Hematopoietic multipotent progenitor cell (in vitro differentiated cells): Measurements from ENCODE around the gene POU3F2. TPM values are rescaled to one million over a fixed set of nuclear protein-coding genes. Genes with fewer than 3 reads are reported as not detected.

ENCODE experiments used
- DNase-seq, 3 donors: peaks; one replicate each; pipeline ENCODE4 v3.0.0-alpha.2; 2011 to 2015; ENCODE audit warnings: low read depth in 2 of 3, low spot score in 2 of 3
- total RNA-seq: library from RNA; depleted of rRNA; stranded (reverse); fragments of >200 nt; gene quantifications from one replicate; pipeline ENCODE4 v1.2.3, GENCODE V29; 2012

POU3F2 gene
- total RNA-seq, 1 donor = not detected

GRCh38 chr6:98842342-98843180 is 8.2 kb downstream of the POU3F2 start:
- DNase-seq = peak in 1 of 3 donors; percentile 8

- peak in 1 of 3 donors; percentile 30 for DNase-seq
Measured at GRCh38 chr6:98843271-98844243, 9.2 kb downstream of the POU3F2 start.

GRCh38 chr6:98844244-98845210 is 10.2 kb downstream of the POU3F2 start:
- DNase-seq = peak in 1 of 3 donors; percentile 22

GRCh38 chr6:98845211-98846020 is 11.0 kb downstream of the POU3F2 start:
- peak in 2 of 3 donors; percentile 66 to 75 for DNase-seq

GRCh38 chr6:98846021-98846380 is 11.6 kb downstream of the POU3F2 start:
- no peak for DNase-seq

- peak in 1 of 3 donors; percentile 15 for DNase-seq
Measured at GRCh38 chr6:98847416-98847778, 13.0 kb downstream of the POU3F2 start.

GRCh38 chr6:98847779-98848538 is 13.6 kb downstream of the POU3F2 start:
- DNase-seq = peak in 1 of 3 donors; percentile 20

- no peak for DNase-seq
Measured at GRCh38 chr6:98848539-98849242, 14.3 kb downstream of the POU3F2 start.

- DNase-seq = no peak
Measured at GRCh38 chr6:98864497-98864896, 30.1 kb downstream of the POU3F2 start.

- no peak for DNase-seq
Measured at GRCh38 chr6:98871057-98871456, 36.7 kb downstream of the POU3F2 start.

GRCh38 chr6:98871821-98872220 is 37.4 kb downstream of the POU3F2 start:
- DNase-seq = no peak

- DNase-seq = no peak
Measured at GRCh38 chr6:98875375-98875774, 41.0 kb downstream of the POU3F2 start.

- DNase-seq = no peak
Measured at GRCh38 chr6:98877250-98877649, 42.9 kb downstream of the POU3F2 start.

- DNase-seq = no peak
Measured at GRCh38 chr6:98880486-98880885, 46.1 kb downstream of the POU3F2 start.

GRCh38 chr6:98885330-98885729 is 51.0 kb downstream of the POU3F2 start:
- DNase-seq = no peak

- no peak for DNase-seq
Measured at GRCh38 chr6:98887650-98888049, 53.3 kb downstream of the POU3F2 start.
